ENCODE results near the gene SPATA46.

GRCh38 chr1:162324396-162324795, 52.3 kb downstream of the SPATA46 start:
- no peak for TF ChIP-seq CTCF (IDR thresholded peaks at IDR 0.05; ENCODE audit: insufficient read depth, low read depth, low read length)
- TF ChIP-seq EZH2 (IDR thresholded peaks at IDR 0.05; ENCODE audit: insufficient read depth, low read length) = no peak
